ENCODE data around the gene ELMOD1. TPM values are rescaled to one million over a fixed set of nuclear protein-coding genes. Genes with fewer than 3 reads are reported as not detected.

The ELMOD1 gene
- total RNA-seq, 1 donor = under 0.01 TPM

- no peak overlapping the region for H3K4me2 ChIP-seq (ENCODE audit: insufficient read depth, low read length)
These were observed 117.8 kb downstream of the ELMOD1 start for GRCh38 chr11:107708792-107709191.

GRCh38 chr11:107710301-107710700, 119.4 kb downstream of the ELMOD1 start:
- DNase-seq (ENCODE audit: insufficient read length, low spot score, missing footprints) = no peak
- Histone ChIP-seq H2AFZ (ENCODE audit: low read length) (no peak overlapping the region), H3K4me2 (ENCODE audit: insufficient read depth, low read length) (no peak overlapping the region)

More at GRCh38 chr11:107708792-107709191, 117.8 kb downstream of the ELMOD1 start:
- H3K36me3 ChIP-seq (ENCODE audit: insufficient read depth, low read length) = no peaks in the 10 kb centered on the region
- no peak overlapping the region for H3K4me3 ChIP-seq (ENCODE audit: insufficient read depth, low read length)
- DNase-seq (ENCODE audit: insufficient read length, low spot score, missing footprints) = no peak
- no peaks in the 10 kb centered on the region for H4K20me1 ChIP-seq (ENCODE audit: insufficient read depth, low read length)
- peaks cover 30% of the 10 kb centered on the region for H3K27me3 ChIP-seq (ENCODE audit: insufficient read depth, low read length)
- H2AFZ ChIP-seq (ENCODE audit: low read length) = no peak overlapping the region
- no peaks in the 10 kb centered on the region for H3K79me2 ChIP-seq (ENCODE audit: insufficient read depth, low read length)
- H3K27ac ChIP-seq (ENCODE audit: low read depth, low read length) = no peak overlapping the region
- H3K9me3 ChIP-seq (ENCODE audit: low read depth, low read length) = no peaks in the 10 kb centered on the region
- peaks cover 15% of the 10 kb centered on the region for H3K4me1 ChIP-seq (ENCODE audit: insufficient read depth, low read length)
- no peak for TF ChIP-seq CTCF (IDR thresholded peaks at IDR 0.05; ENCODE audit: extremely low read depth, low read depth, low read length)

GRCh38 chr11:107711861-107712755, 121.2 kb downstream of the ELMOD1 start, which contains the start of gene SLN:
Gene SLN (minus strand): TSS chr11:107712056.
- H3K27me3 ChIP-seq (ENCODE audit: insufficient read depth, low read length) = peaks cover 49% of the 10 kb centered on the region
- H3K4me2 ChIP-seq (ENCODE audit: insufficient read depth, low read length) = no peak within 1 kb of the TSS
- no peak for TF ChIP-seq CTCF (IDR thresholded peaks at IDR 0.05; ENCODE audit: extremely low read depth, low read depth, low read length)
- no peaks in the 10 kb centered on the region for H4K20me1 ChIP-seq (ENCODE audit: insufficient read depth, low read length)
- no peak within 1 kb of the TSS for H3K27ac ChIP-seq (ENCODE audit: low read depth, low read length)
- no peaks in the 10 kb centered on the region for H3K9me3 ChIP-seq (ENCODE audit: low read depth, low read length)
- no peaks in the 10 kb centered on the region for H3K79me2 ChIP-seq (ENCODE audit: insufficient read depth, low read length)
- H3K4me3 ChIP-seq (ENCODE audit: insufficient read depth, low read length) = no peak within 1 kb of the TSS
- H3K36me3 ChIP-seq (ENCODE audit: insufficient read depth, low read length) = no peaks in the 10 kb centered on the region
- no peak for DNase-seq (ENCODE audit: insufficient read length, low spot score, missing footprints)
- no peak within 1 kb of the TSS for H2AFZ ChIP-seq (ENCODE audit: low read length)
- H3K4me1 ChIP-seq (ENCODE audit: insufficient read depth, low read length) = no peaks in the 10 kb centered on the region

More at GRCh38 chr11:107710301-107710700, 119.4 kb downstream of the ELMOD1 start:
- Histone ChIP-seq H3K79me2 (ENCODE audit: insufficient read depth, low read length) (no peaks in the 10 kb centered on the region), H3K36me3 (ENCODE audit: insufficient read depth, low read length) (no peaks in the 10 kb centered on the region), H3K4me3 (ENCODE audit: insufficient read depth, low read length) (no peak overlapping the region), H3K27ac (ENCODE audit: low read depth, low read length) (no peak overlapping the region), H4K20me1 (ENCODE audit: insufficient read depth, low read length) (no peaks in the 10 kb centered on the region), H3K4me1 (ENCODE audit: insufficient read depth, low read length) (peaks cover 4% of the 10 kb centered on the region), H3K9me3 (ENCODE audit: low read depth, low read length) (no peaks in the 10 kb centered on the region), H3K27me3 (ENCODE audit: insufficient read depth, low read length) (peaks cover 42% of the 10 kb centered on the region)
- no peak for TF ChIP-seq CTCF (IDR thresholded peaks at IDR 0.05; ENCODE audit: extremely low read depth, low read depth, low read length)

GRCh38 chr11:107713009-107713408, 122.1 kb downstream of the ELMOD1 start:
- H3K27me3 ChIP-seq (ENCODE audit: insufficient read depth, low read length) = peaks cover 50% of the 10 kb centered on the region
- no peaks in the 10 kb centered on the region for H4K20me1 ChIP-seq (ENCODE audit: insufficient read depth, low read length)
- no peaks in the 10 kb centered on the region for H3K4me1 ChIP-seq (ENCODE audit: insufficient read depth, low read length)
- no peaks in the 10 kb centered on the region for H3K79me2 ChIP-seq (ENCODE audit: insufficient read depth, low read length)
- H2AFZ ChIP-seq (ENCODE audit: low read length) = no peak overlapping the region
- H3K4me3 ChIP-seq (ENCODE audit: insufficient read depth, low read length) = no peak overlapping the region
- TF ChIP-seq CTCF (IDR thresholded peaks at IDR 0.05; ENCODE audit: extremely low read depth, low read depth, low read length) = no peak
- H3K4me2 ChIP-seq (ENCODE audit: insufficient read depth, low read length) = no peak overlapping the region
- no peaks in the 10 kb centered on the region for H3K36me3 ChIP-seq (ENCODE audit: insufficient read depth, low read length)
- no peak overlapping the region for H3K27ac ChIP-seq (ENCODE audit: low read depth, low read length)
- no peak for DNase-seq (ENCODE audit: insufficient read length, low spot score, missing footprints)
- H3K9me3 ChIP-seq (ENCODE audit: low read depth, low read length) = no peaks in the 10 kb centered on the region

Measured in osteoblast (primary cell).